IgD-negative memory B cell (primary cell): ENCODE measurements around the gene ARNT2. TPM values are rescaled to one million over a fixed set of nuclear protein-coding genes. Genes with fewer than 3 reads are reported as not detected.

ENCODE experiments used
- H3K27ac Mint-ChIP-seq, 3 donors: one replicate each; pipeline ENCODE4 v1.8.0; 2020 to 2022; ENCODE audit warnings: mild to moderate bottlenecking in 3 of 3, mixed read lengths in 3 of 3, moderate library complexity in 1 of 3
- H3K27me3 Mint-ChIP-seq: one replicate; pipeline ENCODE4 v1.8.0; 2021; ENCODE audit warnings: mixed read lengths
- H3K36me3 Mint-ChIP-seq: one replicate; pipeline ENCODE4 v1.8.0; 2020; ENCODE audit warnings: mild to moderate bottlenecking, mixed read lengths
- H3K4me1 Mint-ChIP-seq, 3 donors: one replicate each; pipeline ENCODE4 v1.8.0; 2020 to 2022; ENCODE audit warnings: mixed read lengths in 3 of 3, mild to moderate bottlenecking in 1 of 3
- H3K4me3 Mint-ChIP-seq, 4 donors: one replicate each; pipeline ENCODE4 v1.8.0; 2020 to 2022; ENCODE audit warnings: mild to moderate bottlenecking in 4 of 4, mixed read lengths in 4 of 4, moderate library complexity in 3 of 4
- H3K9me3 Mint-ChIP-seq, 3 donors: one replicate each; pipeline ENCODE4 v1.8.0; 2020 to 2021; ENCODE audit warnings: mixed read lengths in 3 of 3, mild to moderate bottlenecking in 1 of 3
- polyA plus RNA-seq: library from polyadenylated mRNA; unstranded; fragments of 300-500 nt; fragmentation: Illumina TruSeq; gene quantifications from one replicate; pipeline ENCODE4 v1.2.3, GENCODE V29; 2021

Gene ARNT2
- polyA plus RNA-seq, 1 donor from 2014 or later: not detected

DNA sequence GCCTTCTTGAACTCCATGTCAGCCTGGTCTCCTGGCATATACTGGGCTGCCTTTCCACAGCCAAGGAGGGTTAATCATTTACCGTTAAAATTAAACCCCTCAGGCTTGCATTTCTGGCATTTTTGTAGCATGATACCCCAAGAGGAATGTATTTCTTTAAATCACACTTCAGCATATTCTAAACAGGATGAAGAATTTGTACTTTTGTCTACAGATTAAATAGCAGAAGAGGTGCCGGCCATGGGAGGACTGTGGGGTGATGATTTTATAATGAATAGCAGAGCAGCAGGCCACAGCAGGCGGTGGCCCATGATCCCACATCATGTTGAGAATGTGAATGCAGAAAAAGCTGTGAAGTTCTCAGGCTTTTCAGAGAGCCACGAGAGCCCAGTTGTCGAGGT is 90.2 kb downstream of the ARNT2 start:
- H3K4me3 Mint-ChIP-seq: no peak overlapping the region
- H3K9me3 Mint-ChIP-seq: peaks cover 0 to 2% (median 0%) of the 10 kb centered on the region in 3 donors
- H3K4me1 Mint-ChIP-seq: no peaks in the 10 kb centered on the region
- no peaks in the 10 kb centered on the region for H3K36me3 Mint-ChIP-seq
- no peak overlapping the region for H3K27ac Mint-ChIP-seq
- H3K27me3 Mint-ChIP-seq: peaks cover 11% of the 10 kb centered on the region

DNA sequence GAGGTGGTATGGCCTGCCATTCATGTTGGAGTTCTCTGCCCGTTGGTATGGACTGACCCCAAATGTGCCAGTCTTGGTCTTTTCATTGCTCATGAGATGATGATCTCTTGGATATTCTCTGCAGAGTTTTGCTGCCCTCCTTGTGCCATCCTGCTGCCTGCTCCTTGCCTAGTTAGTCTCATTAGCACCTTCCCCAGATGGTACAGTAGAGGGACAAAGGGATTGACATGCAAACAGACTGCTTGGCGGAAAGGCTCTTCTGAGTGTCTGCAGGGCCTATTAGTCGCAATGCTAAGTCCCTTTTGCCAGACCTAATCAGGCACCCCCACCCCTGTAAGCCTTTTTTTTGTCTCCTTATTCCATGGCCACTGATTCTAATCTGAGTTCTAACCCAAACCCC is 90.6 kb downstream of the ARNT2 start:
- H3K4me3 Mint-ChIP-seq: no peak overlapping the region
- peaks cover 0 to 2% (median 0%) of the 10 kb centered on the region in 3 donors for H3K9me3 Mint-ChIP-seq
- peaks cover 11% of the 10 kb centered on the region for H3K27me3 Mint-ChIP-seq
- no peaks in the 10 kb centered on the region for H3K36me3 Mint-ChIP-seq
- no peaks in the 10 kb centered on the region for H3K4me1 Mint-ChIP-seq
- no peak overlapping the region for H3K27ac Mint-ChIP-seq

DNA sequence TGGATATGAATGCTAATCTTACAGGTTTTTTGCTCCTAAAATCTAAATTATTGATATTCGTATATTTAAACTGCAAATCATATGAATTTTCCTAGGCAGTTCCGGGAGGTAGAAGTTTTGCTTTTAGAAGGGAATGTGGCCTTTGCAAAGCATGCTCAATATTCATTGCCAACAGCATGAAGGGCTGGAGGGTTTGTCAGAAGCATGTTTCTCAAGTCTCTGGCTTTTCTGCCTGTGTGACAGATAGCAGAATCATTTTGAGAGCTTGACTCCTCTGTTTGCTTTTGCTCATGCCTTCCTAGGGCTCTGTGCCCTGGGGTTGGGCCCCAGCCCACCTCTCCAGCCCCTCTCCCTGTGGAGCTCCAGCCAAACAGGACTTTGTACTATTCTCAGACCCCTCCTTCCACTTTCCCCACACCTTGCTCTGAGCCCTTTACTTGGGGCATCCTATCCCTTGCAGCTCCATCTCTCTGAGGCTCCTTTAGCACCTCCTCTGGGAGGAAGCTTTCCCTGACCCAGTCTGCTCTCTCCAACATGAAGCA is 91.3 kb downstream of the ARNT2 start:
- Mint-ChIP-seq H3K9me3 (peaks cover 0 to 2% (median 0%) of the 10 kb centered on the region in 3 donors), H3K36me3 (no peaks in the 10 kb centered on the region), H3K27me3 (peaks cover 10% of the 10 kb centered on the region), H3K4me1 (no peaks in the 10 kb centered on the region), H3K27ac (no peak overlapping the region), H3K4me3 (no peak overlapping the region)

GRCh38 chr15:80496096-80496495 is 91.9 kb downstream of the ARNT2 start:
- Mint-ChIP-seq H3K27me3 (peaks cover 6% of the 10 kb centered on the region), H3K27ac (no peak overlapping the region), H3K4me3 (no peak overlapping the region), H3K9me3 (peaks cover 0 to 2% (median 0%) of the 10 kb centered on the region in 3 donors), H3K36me3 (no peaks in the 10 kb centered on the region), H3K4me1 (no peaks in the 10 kb centered on the region)

DNA sequence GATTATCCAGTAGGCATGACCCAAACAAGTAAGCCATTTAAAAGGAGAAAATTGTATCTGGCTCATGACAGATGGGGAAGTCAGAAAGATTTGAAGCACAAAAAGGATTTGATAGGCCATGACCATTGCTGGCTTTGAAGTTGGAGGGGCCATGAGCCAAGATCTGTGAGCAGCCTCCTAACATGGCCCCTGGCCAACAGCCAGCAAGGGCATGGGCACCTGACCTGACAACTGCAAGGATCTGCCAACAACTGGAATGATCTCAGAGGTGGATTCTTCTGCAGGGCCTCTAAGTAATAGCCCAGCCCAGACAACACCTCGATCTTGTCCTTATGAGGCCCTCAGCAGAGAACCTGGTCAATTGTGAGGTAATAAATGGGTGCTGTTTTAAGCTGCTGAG is 93.0 kb downstream of the ARNT2 start:
- Mint-ChIP-seq H3K36me3 (no peaks in the 10 kb centered on the region), H3K4me3 (no peak overlapping the region), H3K4me1 (no peaks in the 10 kb centered on the region), H3K9me3 (peaks cover 0 to 2% (median 0%) of the 10 kb centered on the region in 3 donors), H3K27me3 (peaks cover 6% of the 10 kb centered on the region), H3K27ac (no peak overlapping the region)

DNA sequence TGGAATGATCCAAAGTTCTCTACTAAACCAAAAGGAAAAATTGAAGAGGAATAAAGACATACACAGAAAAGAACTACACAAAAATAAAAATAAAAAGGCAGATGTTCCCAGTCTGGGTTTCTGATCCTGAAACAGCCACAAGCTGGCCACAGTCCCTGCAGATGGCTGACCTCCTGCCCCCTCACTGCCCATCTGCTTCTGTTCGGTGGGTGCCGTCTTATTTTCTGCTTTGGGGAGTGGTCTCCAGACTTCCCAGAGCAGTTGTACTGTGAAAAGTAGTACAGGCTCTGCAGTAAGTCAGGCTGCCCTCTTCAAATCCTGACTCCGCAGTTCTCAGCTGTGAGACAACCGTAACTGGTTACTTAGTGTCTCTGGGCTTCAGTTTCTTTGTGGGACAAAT is 94.5 kb downstream of the ARNT2 start:
- Mint-ChIP-seq H3K27me3 (peaks cover 7% of the 10 kb centered on the region), H3K36me3 (no peaks in the 10 kb centered on the region), H3K4me1 (no peaks in the 10 kb centered on the region), H3K9me3 (peaks cover 0 to 2% (median 0%) of the 10 kb centered on the region in 3 donors), H3K4me3 (peak overlapping the region in 1 of 4 donors; percentile 67), H3K27ac (no peak overlapping the region)

DNA sequence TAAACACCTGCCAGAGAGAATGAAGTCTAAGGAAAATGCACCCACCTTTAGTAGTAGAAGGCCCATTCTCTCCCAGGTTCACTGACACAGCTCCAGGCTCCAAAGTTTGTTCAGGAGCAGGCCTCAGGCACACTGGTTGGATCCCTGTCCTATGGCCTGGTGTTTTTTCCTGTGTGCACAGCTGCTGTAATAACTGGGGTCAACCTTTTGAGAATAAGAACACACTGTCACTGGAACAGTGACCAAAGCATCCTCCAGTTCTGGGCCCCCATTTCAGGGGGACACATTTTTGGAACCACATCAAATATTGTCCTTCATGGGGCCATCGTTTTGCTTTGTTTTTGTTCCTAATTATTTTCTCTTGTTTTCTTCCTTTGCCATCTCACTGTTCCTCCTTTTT is 95.8 kb downstream of the ARNT2 start:
- Mint-ChIP-seq H3K27ac (peak overlapping the region in 1 of 3 donors; percentile 21), H3K4me1 (no peaks in the 10 kb centered on the region), H3K27me3 (peaks cover 8% of the 10 kb centered on the region), H3K36me3 (peaks cover 2% of the 10 kb centered on the region), H3K4me3 (no peak overlapping the region), H3K9me3 (peaks cover 0 to 2% (median 2%) of the 10 kb centered on the region in 3 donors)

DNA sequence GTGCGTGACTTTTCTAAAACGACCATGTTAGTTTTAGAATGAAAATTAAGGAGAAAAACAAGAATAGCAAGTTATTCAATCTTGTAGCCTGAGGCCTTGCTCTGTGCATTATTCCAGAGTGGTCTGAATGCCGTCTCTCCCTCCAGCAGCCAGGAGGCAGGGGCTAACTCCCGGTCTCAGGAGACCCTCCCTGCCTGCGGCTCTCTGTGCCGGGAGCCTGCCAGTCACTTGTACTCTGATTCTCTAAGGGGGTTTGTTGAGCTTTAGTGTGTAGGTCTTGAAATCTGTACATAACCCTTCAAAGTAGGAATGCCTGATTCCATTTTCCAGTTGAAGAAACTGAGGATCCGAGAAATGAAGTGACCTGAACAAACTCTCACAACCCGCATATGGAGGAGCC is 97.3 kb downstream of the ARNT2 start:
- Mint-ChIP-seq H3K27me3 (peaks cover 5% of the 10 kb centered on the region), H3K27ac (no peak overlapping the region), H3K4me3 (no peak overlapping the region), H3K9me3 (peaks cover 0 to 2% (median 2%) of the 10 kb centered on the region in 3 donors), H3K36me3 (peaks cover 2% of the 10 kb centered on the region), H3K4me1 (no peaks in the 10 kb centered on the region)

GRCh38 chr15:80502782-80503181 is 98.6 kb downstream of the ARNT2 start:
- H3K4me3 Mint-ChIP-seq: no peak overlapping the region
- H3K9me3 Mint-ChIP-seq: peaks cover 0 to 2% (median 2%) of the 10 kb centered on the region in 3 donors
- peaks cover 2% of the 10 kb centered on the region for H3K36me3 Mint-ChIP-seq
- H3K27ac Mint-ChIP-seq: no peak overlapping the region
- no peaks in the 10 kb centered on the region for H3K4me1 Mint-ChIP-seq
- peaks cover 5% of the 10 kb centered on the region for H3K27me3 Mint-ChIP-seq

- Mint-ChIP-seq H3K36me3 (peaks cover 2% of the 10 kb centered on the region), H3K4me1 (no peaks in the 10 kb centered on the region), H3K27ac (no peak overlapping the region), H3K9me3 (peaks cover 0 to 2% (median 2%) of the 10 kb centered on the region in 3 donors), H3K27me3 (peaks cover 5% of the 10 kb centered on the region), H3K4me3 (no peak overlapping the region)
Observed at GRCh38 chr15:80503319-80503952, 99.3 kb downstream of the ARNT2 start.

GRCh38 chr15:80504931-80505330 is 100.7 kb downstream of the ARNT2 start:
- Mint-ChIP-seq H3K9me3 (peaks cover 0 to 4% (median 2%) of the 10 kb centered on the region in 3 donors), H3K27ac (no peak overlapping the region), H3K27me3 (peaks cover 5% of the 10 kb centered on the region), H3K36me3 (peaks cover 3% of the 10 kb centered on the region), H3K4me3 (no peak overlapping the region), H3K4me1 (no peaks in the 10 kb centered on the region)

GRCh38 chr15:80506286-80506893 is 102.2 kb downstream of the ARNT2 start:
- Mint-ChIP-seq H3K27ac (no peak overlapping the region), H3K36me3 (peaks cover 3% of the 10 kb centered on the region), H3K4me3 (no peak overlapping the region), H3K27me3 (peaks cover 5% of the 10 kb centered on the region), H3K4me1 (peaks cover 0 to 1% (median 0%) of the 10 kb centered on the region in 3 donors), H3K9me3 (peaks cover 0 to 7% (median 2%) of the 10 kb centered on the region in 3 donors)

DNA sequence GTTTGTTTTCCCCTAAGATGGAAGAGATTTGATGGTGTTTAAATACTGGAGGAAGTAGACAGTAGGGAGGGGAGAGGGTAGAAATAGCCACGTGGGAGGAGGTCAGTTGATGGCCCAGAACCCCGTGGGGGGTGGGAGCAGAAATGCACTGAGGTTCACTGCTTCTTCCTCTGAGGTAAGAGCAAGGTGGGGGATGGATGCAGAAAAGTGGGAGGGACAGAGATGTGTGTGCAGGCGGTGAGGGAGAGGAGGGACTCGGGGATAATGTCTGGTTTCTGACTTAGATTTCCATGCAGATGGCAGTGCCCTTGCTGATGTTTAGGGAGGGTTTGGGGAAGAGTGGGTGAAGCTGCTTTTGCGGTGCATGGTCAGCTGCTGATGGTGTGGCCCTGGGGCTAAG is 102.9 kb downstream of the ARNT2 start:
- peaks cover 3% of the 10 kb centered on the region for H3K36me3 Mint-ChIP-seq
- peaks cover 0 to 7% (median 2%) of the 10 kb centered on the region in 3 donors for H3K9me3 Mint-ChIP-seq
- peaks cover 5% of the 10 kb centered on the region for H3K27me3 Mint-ChIP-seq
- no peak overlapping the region for H3K27ac Mint-ChIP-seq
- peaks cover 0 to 1% (median 0%) of the 10 kb centered on the region in 3 donors for H3K4me1 Mint-ChIP-seq
- H3K4me3 Mint-ChIP-seq: no peak overlapping the region

DNA sequence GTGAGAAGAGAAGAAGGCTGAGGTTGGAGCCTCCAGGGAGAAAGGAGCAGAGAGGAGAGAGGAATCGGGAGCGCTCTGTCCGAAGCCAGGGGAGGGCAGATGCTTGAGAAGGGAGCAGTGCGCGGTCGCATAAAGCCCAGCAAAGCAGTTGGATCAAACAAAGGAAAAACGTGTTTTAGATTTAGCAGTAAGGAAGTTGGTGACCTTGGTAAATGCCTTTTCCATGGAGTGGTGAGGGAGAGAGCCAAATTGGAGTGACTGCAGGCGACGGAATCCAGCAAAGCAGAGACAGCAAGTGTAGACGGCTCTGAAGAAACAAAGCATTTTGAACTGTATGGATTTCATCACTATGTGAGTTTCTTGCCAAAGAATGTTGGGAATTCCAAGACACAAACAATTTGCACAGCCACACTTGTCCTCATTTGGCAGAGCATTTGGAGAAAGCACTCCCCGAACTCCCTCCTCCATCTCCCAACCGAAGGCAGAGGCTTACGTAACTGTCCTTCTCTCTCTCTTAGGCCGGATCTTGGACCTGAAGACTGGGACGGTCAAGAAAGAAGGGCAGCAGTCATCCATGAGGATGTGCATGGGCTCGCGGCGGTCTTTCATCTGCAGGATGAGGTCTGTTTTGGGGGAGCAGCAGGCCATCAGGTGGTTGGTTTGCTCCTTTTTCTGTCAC is 103.6 kb downstream of the ARNT2 start:
- peaks cover 0 to 1% (median 0%) of the 10 kb centered on the region in 3 donors for H3K4me1 Mint-ChIP-seq
- no peak overlapping the region for H3K4me3 Mint-ChIP-seq
- H3K27me3 Mint-ChIP-seq: peaks cover 2% of the 10 kb centered on the region
- H3K27ac Mint-ChIP-seq: no peak overlapping the region
- peaks cover 3% of the 10 kb centered on the region for H3K36me3 Mint-ChIP-seq
- peaks cover 0 to 7% (median 2%) of the 10 kb centered on the region in 3 donors for H3K9me3 Mint-ChIP-seq

DNA sequence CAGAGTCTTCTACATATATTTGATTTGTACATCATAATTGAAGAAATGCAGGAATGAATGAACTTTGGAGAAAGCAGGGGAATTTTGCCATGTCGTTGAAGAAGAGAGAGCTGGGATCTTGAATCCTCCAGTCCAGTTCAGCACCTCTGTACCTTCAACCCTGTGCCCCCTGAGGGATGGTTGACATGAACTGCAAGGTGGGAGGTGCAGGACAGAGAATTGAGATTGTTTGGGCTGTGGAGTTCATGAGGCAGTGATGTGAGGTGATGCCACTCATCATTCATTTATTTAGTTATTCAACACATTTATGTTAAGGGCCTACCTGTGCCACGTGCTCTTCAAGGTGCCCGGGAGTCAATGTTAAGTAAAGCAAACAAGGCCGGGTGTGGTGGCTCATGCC is 104.6 kb downstream of the ARNT2 start:
- H3K36me3 Mint-ChIP-seq: peaks cover 3% of the 10 kb centered on the region
- peaks cover 0 to 1% (median 0%) of the 10 kb centered on the region in 3 donors for H3K4me1 Mint-ChIP-seq
- peaks cover 2% of the 10 kb centered on the region for H3K27me3 Mint-ChIP-seq
- peaks cover 0 to 7% (median 2%) of the 10 kb centered on the region in 3 donors for H3K9me3 Mint-ChIP-seq
- H3K27ac Mint-ChIP-seq: no peak overlapping the region
- H3K4me3 Mint-ChIP-seq: no peak overlapping the region
